ENCODE results near the gene PGLYRP2.
"Not testable (repeated sequence)": the region's sequence is repeated elsewhere in the genome, so short reads cannot be mapped to it uniquely, and the experiment has no call there.

PGLYRP2 gene

DNA sequence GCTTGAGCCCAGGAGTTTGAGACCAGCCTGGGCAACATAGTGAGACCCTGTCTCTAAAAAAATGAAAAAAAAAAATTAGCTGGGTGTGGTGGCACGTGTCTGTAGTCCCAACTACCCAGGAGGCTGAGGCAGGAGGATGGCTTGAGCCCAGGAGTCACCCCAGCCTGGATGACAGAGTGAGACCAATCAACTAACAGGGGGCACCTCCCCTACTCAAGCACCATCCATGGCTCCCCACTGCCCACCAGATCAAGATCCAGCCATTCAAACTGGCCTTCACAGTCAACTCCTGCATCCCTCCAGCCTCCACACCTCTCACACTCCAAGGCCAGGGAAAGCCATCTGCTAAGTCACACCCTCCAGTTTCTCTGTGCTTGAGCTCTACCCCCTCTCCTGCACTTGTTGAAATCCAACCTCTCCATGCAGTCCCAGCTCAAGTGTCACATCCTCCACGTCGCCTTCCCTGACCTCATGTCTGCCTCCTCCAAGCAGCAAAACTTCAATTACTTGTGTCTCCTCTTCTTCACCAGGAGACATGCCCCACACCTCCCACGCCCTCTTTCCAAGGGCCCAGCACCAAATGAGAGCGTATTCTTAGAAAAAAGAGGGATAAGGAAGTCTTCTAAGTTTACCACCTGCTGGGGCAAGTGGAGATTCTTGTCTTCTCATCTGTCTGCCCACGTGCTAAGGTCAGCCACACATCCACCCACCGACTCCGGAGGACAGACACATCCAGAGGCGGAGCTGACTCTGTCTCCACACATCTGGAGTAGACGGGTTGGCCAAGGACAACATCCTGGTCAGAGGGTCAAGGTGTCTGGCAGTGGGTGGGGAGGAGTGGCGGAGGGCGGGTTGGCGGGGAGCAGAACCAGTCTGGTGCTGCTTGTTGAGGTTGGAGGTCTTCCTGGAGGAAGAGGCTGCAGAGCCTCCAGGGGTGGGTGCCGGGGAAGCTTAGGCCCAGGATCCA lies 28.1 kb upstream of the PGLYRP2 start:
- H3K9ac ChIP-seq (ENCODE audit: low read length) = no peak overlapping the region
- no peaks in the 10 kb centered on the region for H3K4me1 ChIP-seq (ENCODE audit: control insufficient read depth, insufficient read depth, low read length)
- peaks cover 20% of the 10 kb centered on the region for H3K27me3 ChIP-seq (ENCODE audit: control insufficient read depth, insufficient read depth, low read length)
- H3K27ac ChIP-seq (ENCODE audit: low read depth, low read length) = no peak overlapping the region
- no peak overlapping the region for H3K4me3 ChIP-seq (ENCODE audit: low read length)
- no peaks in the 10 kb centered on the region for H3K36me3 ChIP-seq (ENCODE audit: control insufficient read depth, insufficient read depth, low read length)

DNA sequence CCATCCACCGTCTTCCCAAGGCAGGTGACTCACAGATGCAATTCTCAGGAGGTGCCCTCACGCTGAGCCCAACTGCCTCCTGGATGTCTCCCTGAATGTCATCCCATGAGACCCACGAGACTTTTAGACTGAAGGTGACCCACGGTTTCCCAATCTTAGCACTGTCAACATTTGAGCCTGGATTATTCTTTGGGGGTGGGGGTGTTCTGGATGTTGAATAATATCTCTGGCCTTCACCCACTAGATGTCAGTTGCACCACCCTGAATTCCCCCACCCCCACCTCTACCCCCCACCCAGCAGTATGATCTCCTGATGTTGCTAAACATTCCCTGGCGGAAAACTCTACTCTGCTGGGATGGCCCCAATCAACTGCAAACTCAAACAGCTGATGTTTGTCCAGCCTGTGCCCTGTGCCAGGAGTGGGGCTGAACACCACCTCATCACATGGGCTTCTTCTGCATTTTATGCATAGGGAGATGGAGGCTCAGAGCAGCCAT lies 26.8 kb upstream of the PGLYRP2 start:
- H3K36me3 ChIP-seq (ENCODE audit: control insufficient read depth, insufficient read depth, low read length) = no peaks in the 10 kb centered on the region
- no peaks in the 10 kb centered on the region for H3K4me1 ChIP-seq (ENCODE audit: control insufficient read depth, insufficient read depth, low read length)
- H3K27me3 ChIP-seq (ENCODE audit: control insufficient read depth, insufficient read depth, low read length) = peaks cover 20% of the 10 kb centered on the region
- no peak overlapping the region for H3K27ac ChIP-seq (ENCODE audit: low read depth, low read length)
- H3K4me3 ChIP-seq (ENCODE audit: low read length) = no peak overlapping the region
- no peak overlapping the region for H3K9ac ChIP-seq (ENCODE audit: low read length)

DNA sequence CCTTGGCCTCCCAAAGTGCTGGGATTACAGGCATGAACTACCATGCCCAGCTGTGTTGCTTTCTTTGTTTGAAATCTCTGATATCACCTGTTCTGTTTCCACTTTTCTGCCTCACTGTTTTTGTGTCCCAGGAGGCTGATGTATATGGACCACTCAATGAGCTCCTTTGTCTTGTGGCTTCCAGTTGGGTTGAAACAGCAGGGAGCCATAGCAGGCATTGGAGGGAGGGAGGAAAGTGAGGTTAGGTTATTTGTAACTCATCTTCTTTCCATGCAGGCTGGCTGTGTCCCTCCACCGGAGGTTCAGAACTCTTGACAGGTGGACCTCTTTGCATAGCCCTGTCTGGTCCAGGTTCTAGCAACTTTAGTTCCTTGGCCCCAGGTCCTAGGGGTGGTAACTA lies 23.0 kb upstream of the PGLYRP2 start:
- Histone ChIP-seq H3K36me3 (ENCODE audit: control insufficient read depth, insufficient read depth, low read length) (no peaks in the 10 kb centered on the region), H3K4me1 (ENCODE audit: control insufficient read depth, insufficient read depth, low read length) (no peaks in the 10 kb centered on the region), H3K27me3 (ENCODE audit: control insufficient read depth, insufficient read depth, low read length) (peaks cover 3% of the 10 kb centered on the region), H3K4me3 (ENCODE audit: low read length) (no peak overlapping the region), H3K27ac (ENCODE audit: low read depth, low read length) (no peak overlapping the region), H3K9ac (ENCODE audit: low read length) (no peak overlapping the region)

DNA sequence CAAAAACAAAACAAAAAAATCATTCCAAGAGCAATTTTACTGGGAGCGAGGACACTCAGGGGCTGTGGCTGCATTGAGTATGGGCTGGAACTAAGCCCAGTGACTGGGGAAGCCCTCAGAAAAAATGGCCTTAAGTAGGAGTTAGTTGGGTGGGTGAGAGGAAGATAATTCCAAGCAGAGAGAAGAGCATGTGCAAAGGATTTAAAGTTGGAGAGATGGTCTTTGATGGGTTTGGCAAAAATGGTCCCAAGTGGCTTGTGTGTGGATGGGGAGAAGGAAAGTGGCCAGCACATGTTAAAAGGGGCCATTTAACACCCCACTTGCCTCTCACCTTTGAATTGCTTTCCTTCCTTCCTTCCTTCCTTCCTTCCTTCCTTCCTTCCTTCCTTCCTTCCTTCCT lies 22.3 kb upstream of the PGLYRP2 start:
- Histone ChIP-seq H3K27ac (ENCODE audit: low read depth, low read length) (no peak overlapping the region), H3K27me3 (ENCODE audit: control insufficient read depth, insufficient read depth, low read length) (no peaks in the 10 kb centered on the region), H3K36me3 (ENCODE audit: control insufficient read depth, insufficient read depth, low read length) (no peaks in the 10 kb centered on the region), H3K4me1 (ENCODE audit: control insufficient read depth, insufficient read depth, low read length) (no peaks in the 10 kb centered on the region), H3K4me3 (ENCODE audit: low read length) (no peak overlapping the region), H3K9ac (ENCODE audit: low read length) (no peak overlapping the region)

DNA sequence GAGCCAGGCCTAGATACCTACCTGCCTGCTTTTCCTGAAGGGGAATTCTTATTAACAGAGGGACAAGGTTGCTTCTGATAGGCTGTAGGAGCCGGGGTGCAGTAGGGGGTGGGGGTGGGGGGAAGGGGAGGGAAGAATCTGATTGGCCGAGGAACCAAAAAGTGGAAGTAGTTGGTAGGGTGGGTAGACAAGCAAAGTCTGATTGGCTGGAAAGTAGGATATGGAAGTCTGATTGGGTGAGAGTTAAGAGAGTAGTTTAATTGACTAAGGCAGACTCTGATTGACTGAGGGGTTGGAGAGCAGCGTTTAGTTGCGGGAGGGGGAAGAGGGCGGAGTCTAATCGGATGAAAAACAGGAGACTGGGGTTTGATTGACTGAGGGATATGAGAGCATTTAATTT lies 19.6 kb upstream of the PGLYRP2 start:
- no peaks in the 10 kb centered on the region for H3K27me3 ChIP-seq (ENCODE audit: control insufficient read depth, insufficient read depth, low read length)
- no peak overlapping the region for H3K9ac ChIP-seq (ENCODE audit: low read length)
- H3K4me3 ChIP-seq (ENCODE audit: low read length) = no peak overlapping the region
- no peaks in the 10 kb centered on the region for H3K4me1 ChIP-seq (ENCODE audit: control insufficient read depth, insufficient read depth, low read length)
- H3K27ac ChIP-seq (ENCODE audit: low read depth, low read length) = no peak overlapping the region
- H3K36me3 ChIP-seq (ENCODE audit: control insufficient read depth, insufficient read depth, low read length) = no peaks in the 10 kb centered on the region

DNA sequence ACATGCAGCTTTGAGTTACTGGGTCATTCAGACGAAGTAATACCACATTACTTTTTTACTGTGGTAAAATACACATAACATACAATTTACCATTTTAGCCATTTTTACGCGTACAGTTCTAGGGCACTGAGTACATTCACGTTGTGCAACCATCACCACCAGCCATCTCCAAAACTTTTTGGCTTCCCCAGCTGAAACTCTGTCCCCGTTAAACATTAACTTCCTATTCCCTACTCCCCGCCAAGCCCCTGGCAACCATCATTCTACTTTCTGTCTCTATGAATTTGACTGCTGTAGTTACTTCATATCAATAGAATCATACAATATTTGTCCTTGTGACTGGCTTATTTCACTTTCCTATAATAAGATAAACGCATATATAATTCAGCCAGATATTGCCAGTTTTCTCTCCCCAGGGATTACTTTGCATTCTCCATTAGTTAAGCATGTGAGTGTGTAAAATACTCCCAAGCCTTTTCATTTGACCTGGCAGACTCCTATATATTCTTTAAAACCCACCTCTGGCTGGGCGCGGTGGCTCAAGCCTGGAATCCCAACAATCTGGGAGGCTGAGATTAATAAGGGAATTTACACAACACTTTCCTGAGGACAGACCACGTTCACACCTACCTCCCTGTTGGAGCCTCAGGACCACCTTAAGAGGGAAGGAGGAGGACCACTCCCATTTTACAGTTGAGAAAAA lies 19.0 kb upstream of the PGLYRP2 start:
- Histone ChIP-seq H3K9ac (ENCODE audit: low read length) (no peak overlapping the region), H3K27me3 (ENCODE audit: control insufficient read depth, insufficient read depth, low read length) (no peaks in the 10 kb centered on the region), H3K27ac (ENCODE audit: low read depth, low read length) (no peak overlapping the region), H3K4me3 (ENCODE audit: low read length) (no peak overlapping the region), H3K36me3 (ENCODE audit: control insufficient read depth, insufficient read depth, low read length) (no peaks in the 10 kb centered on the region), H3K4me1 (ENCODE audit: control insufficient read depth, insufficient read depth, low read length) (no peaks in the 10 kb centered on the region)

GRCh38 chr19:15495151-15495550 lies 15.8 kb upstream of the PGLYRP2 start:
- Histone ChIP-seq H3K27me3 (ENCODE audit: control insufficient read depth, insufficient read depth, low read length) (no peaks in the 10 kb centered on the region), H3K27ac (ENCODE audit: low read depth, low read length) (no peak overlapping the region), H3K9ac (ENCODE audit: low read length) (no peak overlapping the region), H3K4me1 (ENCODE audit: control insufficient read depth, insufficient read depth, low read length) (no peaks in the 10 kb centered on the region), H3K36me3 (ENCODE audit: control insufficient read depth, insufficient read depth, low read length) (no peaks in the 10 kb centered on the region), H3K4me3 (ENCODE audit: low read length) (no peak overlapping the region)

DNA sequence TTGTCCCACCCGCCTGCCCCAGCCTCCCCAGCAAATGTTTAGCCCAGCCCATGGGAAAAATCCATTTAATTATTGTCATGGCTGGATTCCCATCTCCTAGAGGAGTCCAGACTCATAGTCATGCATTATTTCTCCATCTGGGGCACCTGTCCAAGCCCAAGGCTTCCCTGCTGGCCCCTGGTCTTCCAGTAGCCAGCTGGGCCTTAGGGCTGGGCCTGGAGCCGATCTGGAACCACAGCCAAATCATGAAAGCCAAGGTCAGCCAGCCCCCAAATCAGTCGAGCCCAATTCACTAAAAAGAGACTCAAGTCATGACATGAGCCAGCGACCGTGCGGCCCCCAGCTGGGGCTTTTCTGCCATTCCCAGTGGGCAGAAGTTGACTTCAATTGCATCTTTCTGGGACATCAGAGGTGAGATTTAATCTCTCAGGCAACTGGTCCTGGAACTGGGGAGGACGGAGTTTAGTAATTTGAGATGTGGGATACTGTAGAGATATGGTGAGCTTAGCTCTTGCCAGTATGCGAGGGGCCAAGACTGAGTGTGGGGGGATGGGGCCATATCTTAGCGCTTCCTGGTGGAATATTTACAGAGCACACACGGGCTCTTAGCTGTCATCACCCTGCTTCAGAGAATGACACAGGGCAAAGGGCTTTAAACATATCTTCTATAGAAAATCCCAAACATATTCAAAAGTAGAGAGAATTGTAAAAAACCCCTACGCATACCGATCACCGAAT lies 9.4 kb upstream of the PGLYRP2 start:
- Histone ChIP-seq H3K36me3 (ENCODE audit: control insufficient read depth, insufficient read depth, low read length) (no peaks in the 10 kb centered on the region), H3K27ac (ENCODE audit: low read depth, low read length) (no peak overlapping the region), H3K4me1 (ENCODE audit: control insufficient read depth, insufficient read depth, low read length) (no peaks in the 10 kb centered on the region), H3K9ac (ENCODE audit: low read length) (no peak overlapping the region), H3K27me3 (ENCODE audit: control insufficient read depth, insufficient read depth, low read length) (no peaks in the 10 kb centered on the region), H3K4me3 (ENCODE audit: low read length) (no peak overlapping the region)

DNA sequence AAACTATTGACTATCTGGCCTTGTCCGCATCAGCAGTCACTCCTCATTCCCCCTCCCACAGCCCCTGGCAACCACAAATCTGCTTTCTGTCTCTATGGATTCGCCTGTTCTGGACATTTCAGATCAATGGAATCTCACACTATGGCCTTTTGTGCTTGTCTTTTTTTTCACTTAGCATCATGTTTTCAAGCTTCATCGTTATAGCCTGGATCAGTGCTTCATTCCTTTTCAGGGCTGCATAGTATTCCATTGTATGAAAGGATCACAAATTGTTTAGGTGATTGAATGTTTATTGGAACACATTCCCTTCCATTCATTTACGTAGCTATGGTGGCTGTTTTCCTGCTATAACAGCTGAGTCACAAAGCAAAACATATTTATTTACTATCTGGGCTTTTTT lies 7.7 kb upstream of the PGLYRP2 start:
- H3K27me3 ChIP-seq (ENCODE audit: control insufficient read depth, insufficient read depth, low read length) = no peaks in the 10 kb centered on the region
- H3K9ac ChIP-seq (ENCODE audit: low read length) = no peak overlapping the region
- no peaks in the 10 kb centered on the region for H3K36me3 ChIP-seq (ENCODE audit: control insufficient read depth, insufficient read depth, low read length)
- no peak overlapping the region for H3K27ac ChIP-seq (ENCODE audit: low read depth, low read length)
- no peak overlapping the region for H3K4me3 ChIP-seq (ENCODE audit: low read length)
- no peaks in the 10 kb centered on the region for H3K4me1 ChIP-seq (ENCODE audit: control insufficient read depth, insufficient read depth, low read length)

- H3K27me3 ChIP-seq (ENCODE audit: control insufficient read depth, insufficient read depth, low read length); H3K4me3 ChIP-seq (ENCODE audit: low read length); H3K4me1 ChIP-seq (ENCODE audit: control insufficient read depth, insufficient read depth, low read length); H3K27ac ChIP-seq (ENCODE audit: low read depth, low read length); H3K36me3 ChIP-seq (ENCODE audit: control insufficient read depth, insufficient read depth, low read length); H3K9ac ChIP-seq (ENCODE audit: low read length): not testable (repeated sequence)
These were observed 6.5 kb upstream of the PGLYRP2 start for GRCh38 chr19:15485768-15486167.

GRCh38 chr19:15480996-15481395 lies 1.7 kb upstream of the PGLYRP2 start:
- not testable (repeated sequence) for H3K36me3 ChIP-seq (ENCODE audit: control insufficient read depth, insufficient read depth, low read length); H3K27me3 ChIP-seq (ENCODE audit: control insufficient read depth, insufficient read depth, low read length); H3K27ac ChIP-seq (ENCODE audit: low read depth, low read length); H3K4me1 ChIP-seq (ENCODE audit: control insufficient read depth, insufficient read depth, low read length); H3K9ac ChIP-seq (ENCODE audit: low read length); H3K4me3 ChIP-seq (ENCODE audit: low read length)

- Histone ChIP-seq H3K36me3 (ENCODE audit: control insufficient read depth, insufficient read depth, low read length) (no peaks in the 10 kb centered on the region), H3K27ac (ENCODE audit: low read depth, low read length) (no peak overlapping the region), H3K4me1 (ENCODE audit: control insufficient read depth, insufficient read depth, low read length) (no peaks in the 10 kb centered on the region), H3K4me3 (ENCODE audit: low read length) (no peak overlapping the region), H3K9ac (ENCODE audit: low read length) (no peak overlapping the region), H3K27me3 (ENCODE audit: control insufficient read depth, insufficient read depth, low read length) (no peaks in the 10 kb centered on the region)
These were observed 3.0 kb downstream of the PGLYRP2 start for GRCh38 chr19:15476325-15476724.

Data from rectal smooth muscle tissue (tissue), 1 donor.